Liver (tissue), 9 donors: Measurements from ENCODE around the gene UNC13C. TPM values are rescaled to one million over a fixed set of nuclear protein-coding genes. Genes with fewer than 3 reads are reported as not detected.

Source experiments
- DNase-seq: peaks from one replicate; pipeline ENCODE4 v3.0.0-alpha.2; 2017; ENCODE audit warnings: low spot score
- H3K27ac ChIP-seq, 2 donors: one replicate each; pipeline ENCODE4 v1.7.0; 2013; ENCODE audit warnings: inconsistent platforms in 2 of 2, low read length in 2 of 2, control low read depth in 1 of 2, low read depth in 1 of 2, mild to moderate bottlenecking in 1 of 2
- H3K27me3 ChIP-seq, 4 donors: one replicate each; pipeline versions ENCODE4 v1.6.1 to v1.7.0; 2013; ENCODE audit warnings: low read length in 3 of 4, inconsistent platforms in 1 of 4, mild to moderate bottlenecking in 1 of 4, moderate library complexity in 1 of 4; ENCODE audit not compliant: control insufficient read depth in 4 of 4, insufficient read depth in 4 of 4
- H3K36me3 ChIP-seq, 4 donors: one replicate each; pipeline versions ENCODE4 v1.6.1 to v1.7.0; 2013; ENCODE audit warnings: low read length in 3 of 4, mild to moderate bottlenecking in 3 of 4, low read depth in 1 of 4, moderate library complexity in 1 of 4; ENCODE audit not compliant: control insufficient read depth in 4 of 4, insufficient read depth in 3 of 4
- H3K4me1 ChIP-seq, 4 donors: one replicate each; pipeline versions ENCODE4 v1.6.1 to v1.7.0; 2013; ENCODE audit warnings: low read length in 3 of 4, mild to moderate bottlenecking in 3 of 4, moderate library complexity in 1 of 4; ENCODE audit not compliant: control insufficient read depth in 4 of 4, insufficient read depth in 4 of 4
- H3K4me3 ChIP-seq, 3 donors: one replicate each; pipeline versions ENCODE4 v1.6.1 to v1.7.0; 2013; ENCODE audit warnings: low read length in 3 of 3, control low read depth in 1 of 3, low read depth in 1 of 3, mild to moderate bottlenecking in 1 of 3
- H3K9ac ChIP-seq, 2 donors: one replicate each; pipeline ENCODE4 v1.7.0; 2013; ENCODE audit warnings: low read length in 2 of 2, mild to moderate bottlenecking in 2 of 2, moderate library complexity in 2 of 2, control low read depth in 1 of 2, low read depth in 1 of 2
- H3K9me3 ChIP-seq, 4 donors: one replicate each; pipeline versions ENCODE4 v1.6.1 to v1.7.0; 2013; ENCODE audit warnings: low read length in 3 of 4; ENCODE audit not compliant: control insufficient read depth in 4 of 4
- ATF3 ChIP-seq: IDR thresholded peaks from 2 replicates; pipeline ENCODE4 v1.6.1; 2016; ENCODE audit warnings: antibody characterized with exemption
- EGR1 ChIP-seq, 2 donors: IDR thresholded peaks; 2 replicates each; pipeline ENCODE4 v1.6.1; 2016 to 2018; ENCODE audit warnings: antibody characterized with exemption in 2 of 2, low read depth in 2 of 2
- FOXA1 ChIP-seq: IDR thresholded peaks from 2 replicates; pipeline ENCODE4 v1.6.1; 2016; ENCODE audit warnings: antibody characterized with exemption
- HNF4A ChIP-seq, 2 donors: conservative IDR thresholded peaks; 2 replicates each; pipeline ENCODE4 v1.6.1; 2016; ENCODE audit warnings: antibody characterized with exemption in 2 of 2, mild to moderate bottlenecking in 2 of 2
- HNF4G ChIP-seq: IDR thresholded peaks from 2 replicates; pipeline ENCODE4 v1.6.1; 2016; ENCODE audit warnings: antibody characterized with exemption
- NR2F2 ChIP-seq: IDR thresholded peaks from 2 replicates; pipeline ENCODE4 v1.6.1; 2016; ENCODE audit warnings: antibody characterized with exemption
- RAD21 ChIP-seq, 2 donors: IDR thresholded peaks; 2 replicates each; pipeline ENCODE4 v1.6.1; 2016; ENCODE audit warnings: antibody characterized with exemption in 2 of 2, mild to moderate bottlenecking in 2 of 2
- REST ChIP-seq: IDR thresholded peaks from 2 replicates; pipeline ENCODE4 v1.6.1; 2016; ENCODE audit warnings: antibody characterized with exemption, mild to moderate bottlenecking
- RXRA ChIP-seq, 2 donors: IDR thresholded peaks; 2 replicates each; pipeline ENCODE4 v1.6.1; 2017 to 2018; ENCODE audit warnings: antibody characterized with exemption in 2 of 2, mild to moderate bottlenecking in 1 of 2
- SP1 ChIP-seq: IDR thresholded peaks from 2 replicates; pipeline ENCODE4 v1.6.1; 2018; ENCODE audit warnings: antibody characterized with exemption, mild to moderate bottlenecking
- TAF1 ChIP-seq: conservative IDR thresholded peaks from 2 replicates; pipeline ENCODE4 v1.6.1; 2016; ENCODE audit warnings: antibody characterized with exemption, mild to moderate bottlenecking
- YY1 ChIP-seq: IDR thresholded peaks from 2 replicates; pipeline ENCODE4 v1.6.1; 2016; ENCODE audit warnings: antibody characterized with exemption, mild to moderate bottlenecking
- ZBTB33 ChIP-seq: IDR thresholded peaks from 2 replicates; pipeline ENCODE4 v1.6.1; 2016; ENCODE audit warnings: antibody characterized with exemption
- WGBS: extraction: QIAGEN DNeasy Blood & Tissue Kit; methylation state at CpG from one replicate; pipeline ENCODE4 v1.1.7; 2013; 5-methylcytosine and 5-hydroxymethylcytosine counted together
- polyA plus RNA-seq, 2 donors: library from polyadenylated mRNA; stranded (reverse) in 1 of 2; unstranded in 1 of 2; fragments of 200-250 nt in 1 of 2; fragments of >200 nt in 1 of 2; fragmentation: Nextera tagmentation in 1 of 2; extraction: Ambion mirVana in 1 of 2; gene quantifications; one replicate each; pipeline versions ENCODE4 v1.2.1 to v1.2.3, GENCODE V29; 2013 to 2015
- total RNA-seq, 2 donors: library from RNA; depleted of rRNA; stranded (reverse); fragments of >200 nt; gene quantifications; one replicate each; pipeline ENCODE4 v1.2.3, GENCODE V29; 2014
- TF ChIP-seq, protein P1 (sequence below): fragments of 150-350 bp; IDR thresholded peaks from 2 replicates; pipeline ENCODE4 v1.5.1; 2017; ENCODE audit warnings: improper control_type of control experiment, low read depth, low read length; ENCODE audit not compliant: missing input control
- donor health status: healthy.
- donor health status: healthy.
- donor health status: healthy.
- donor health status: healthy.
- donor health status: healthy.

The UNC13C gene
- total and polyA plus RNA-seq, 4 donors, result 0.19 TPM; not detected in 3

DNA sequence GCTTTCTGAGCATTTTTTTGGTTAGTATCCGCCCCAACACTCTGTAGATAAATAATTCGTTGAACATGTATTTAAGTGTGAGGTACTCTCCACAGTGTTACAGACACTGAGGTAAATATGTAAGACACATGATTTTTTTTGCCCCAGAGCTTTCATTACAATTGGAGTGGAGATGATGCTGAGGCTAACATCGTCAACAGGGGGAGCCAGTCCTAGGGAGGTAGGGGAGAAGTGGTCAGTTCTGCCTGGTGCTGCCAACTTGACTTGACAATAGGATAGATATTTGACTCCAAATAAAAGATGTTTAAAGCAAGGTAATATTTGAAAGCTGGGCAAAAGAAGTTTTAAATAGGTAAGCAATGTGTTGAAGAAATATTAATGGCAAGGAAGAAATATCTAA is 295.7 kb downstream of the UNC13C start:
- no peaks in the 10 kb centered on the region for H3K9me3 ChIP-seq

GRCh38 chr15:54277834-54278233 is 299.6 kb downstream of the UNC13C start:
- Histone ChIP-seq H3K9ac (no peak overlapping the region), H3K27ac (no peak overlapping the region), H3K9me3 (no peaks in the 10 kb centered on the region), H3K36me3 (no peaks in the 10 kb centered on the region), H3K4me3 (no peak overlapping the region), H3K4me1 (no peaks in the 10 kb centered on the region), H3K27me3 (no peaks in the 10 kb centered on the region)
- no peak for DNase-seq
- TF ChIP-seq REST (no peak), FOXA1 (no peak)
- 80% methylated on average over 4 of the region's 4 CpGs for WGBS

More for the DNA sequence above, 295.7 kb downstream of the UNC13C start:
- 35% methylated on average over 3 of the region's 3 CpGs for WGBS
- Histone ChIP-seq H3K9ac (no peak overlapping the region), H3K36me3 (no peaks in the 10 kb centered on the region), H3K27me3 (peaks cover 0 to 2% (median 0%) of the 10 kb centered on the region in 4 donors), H3K4me1 (no peaks in the 10 kb centered on the region), H3K4me3 (no peak overlapping the region), H3K27ac (no peak overlapping the region)
- TF ChIP-seq, protein P1, sequence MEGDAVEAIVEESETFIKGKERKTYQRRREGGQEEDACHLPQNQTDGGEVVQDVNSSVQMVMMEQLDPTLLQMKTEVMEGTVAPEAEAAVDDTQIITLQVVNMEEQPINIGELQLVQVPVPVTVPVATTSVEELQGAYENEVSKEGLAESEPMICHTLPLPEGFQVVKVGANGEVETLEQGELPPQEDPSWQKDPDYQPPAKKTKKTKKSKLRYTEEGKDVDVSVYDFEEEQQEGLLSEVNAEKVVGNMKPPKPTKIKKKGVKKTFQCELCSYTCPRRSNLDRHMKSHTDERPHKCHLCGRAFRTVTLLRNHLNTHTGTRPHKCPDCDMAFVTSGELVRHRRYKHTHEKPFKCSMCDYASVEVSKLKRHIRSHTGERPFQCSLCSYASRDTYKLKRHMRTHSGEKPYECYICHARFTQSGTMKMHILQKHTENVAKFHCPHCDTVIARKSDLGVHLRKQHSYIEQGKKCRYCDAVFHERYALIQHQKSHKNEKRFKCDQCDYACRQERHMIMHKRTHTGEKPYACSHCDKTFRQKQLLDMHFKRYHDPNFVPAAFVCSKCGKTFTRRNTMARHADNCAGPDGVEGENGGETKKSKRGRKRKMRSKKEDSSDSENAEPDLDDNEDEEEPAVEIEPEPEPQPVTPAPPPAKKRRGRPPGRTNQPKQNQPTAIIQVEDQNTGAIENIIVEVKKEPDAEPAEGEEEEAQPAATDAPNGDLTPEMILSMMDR, result no peak
- peak; percentile 8 to 10 for TF ChIP-seq RAD21 (IDR thresholded peaks at IDR 0.05)
- no peak for DNase-seq

- DNase-seq, result no peak
- TF ChIP-seq REST, result no peak
- TF ChIP-seq YY1, result no peak
- TF ChIP-seq NR2F2, result no peak
- TF ChIP-seq, protein P1, result no peak
- TF ChIP-seq EGR1 (IDR thresholded peaks at IDR 0.05; ENCODE audit: low read depth in 2 of 2), result no peak
- TF ChIP-seq RXRA (IDR thresholded peaks at IDR 0.05), result no peak
- no peak for TF ChIP-seq RAD21 (IDR thresholded peaks at IDR 0.05)
- TF ChIP-seq ATF3, result no peak
- TF ChIP-seq HNF4A (conservative IDR thresholded peaks at IDR 0.05), result no peak
- no peak for TF ChIP-seq TAF1
- no peak for TF ChIP-seq ZBTB33
- TF ChIP-seq HNF4G, result no peak
- TF ChIP-seq SP1, result no peak
- no peak for TF ChIP-seq FOXA1
Observed at GRCh38 chr15:54280726-54281125, 302.5 kb downstream of the UNC13C start.

More at GRCh38 chr15:54280726-54281125, 302.5 kb downstream of the UNC13C start:
- WGBS, result 88% methylated on average over 7 of the region's 7 CpGs
- Histone ChIP-seq H3K27me3 (no peaks in the 10 kb centered on the region), H3K9me3 (no peaks in the 10 kb centered on the region), H3K27ac (no peak overlapping the region), H3K9ac (no peak overlapping the region), H3K4me1 (no peaks in the 10 kb centered on the region), H3K4me3 (no peak overlapping the region), H3K36me3 (no peaks in the 10 kb centered on the region)
